Measurements from ENCODE around the gene TMEM131.
"Not testable (repeated sequence)": the region's sequence is repeated elsewhere in the genome, so short reads cannot be mapped to it uniquely, and the experiment has no call there.

Gene TMEM131

GRCh38 chr2:97718051-97718882 lies 277.5 kb downstream of the TMEM131 start:
- peak; percentile 75 for DNase-seq

DNA sequence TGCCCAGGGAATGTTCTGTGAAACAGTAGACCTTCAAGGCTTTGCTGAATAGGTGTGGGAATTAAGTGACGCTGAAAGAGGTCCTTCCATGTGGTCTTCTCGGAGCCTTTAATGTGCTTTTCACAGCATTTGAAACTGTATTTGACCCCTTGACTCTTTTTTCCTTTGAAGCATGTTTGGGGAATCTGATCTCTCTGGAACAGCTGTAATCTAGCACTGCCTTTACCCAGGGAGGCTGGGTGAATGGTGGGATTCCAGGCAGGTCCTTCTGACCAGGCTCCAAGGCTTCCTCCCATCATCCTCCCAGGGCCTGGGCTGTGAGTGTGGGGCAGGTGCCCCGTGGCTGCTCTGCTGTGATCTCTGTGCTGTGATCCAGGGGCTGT lies 278.1 kb downstream of the TMEM131 start:
- no peak for DNase-seq

DNA sequence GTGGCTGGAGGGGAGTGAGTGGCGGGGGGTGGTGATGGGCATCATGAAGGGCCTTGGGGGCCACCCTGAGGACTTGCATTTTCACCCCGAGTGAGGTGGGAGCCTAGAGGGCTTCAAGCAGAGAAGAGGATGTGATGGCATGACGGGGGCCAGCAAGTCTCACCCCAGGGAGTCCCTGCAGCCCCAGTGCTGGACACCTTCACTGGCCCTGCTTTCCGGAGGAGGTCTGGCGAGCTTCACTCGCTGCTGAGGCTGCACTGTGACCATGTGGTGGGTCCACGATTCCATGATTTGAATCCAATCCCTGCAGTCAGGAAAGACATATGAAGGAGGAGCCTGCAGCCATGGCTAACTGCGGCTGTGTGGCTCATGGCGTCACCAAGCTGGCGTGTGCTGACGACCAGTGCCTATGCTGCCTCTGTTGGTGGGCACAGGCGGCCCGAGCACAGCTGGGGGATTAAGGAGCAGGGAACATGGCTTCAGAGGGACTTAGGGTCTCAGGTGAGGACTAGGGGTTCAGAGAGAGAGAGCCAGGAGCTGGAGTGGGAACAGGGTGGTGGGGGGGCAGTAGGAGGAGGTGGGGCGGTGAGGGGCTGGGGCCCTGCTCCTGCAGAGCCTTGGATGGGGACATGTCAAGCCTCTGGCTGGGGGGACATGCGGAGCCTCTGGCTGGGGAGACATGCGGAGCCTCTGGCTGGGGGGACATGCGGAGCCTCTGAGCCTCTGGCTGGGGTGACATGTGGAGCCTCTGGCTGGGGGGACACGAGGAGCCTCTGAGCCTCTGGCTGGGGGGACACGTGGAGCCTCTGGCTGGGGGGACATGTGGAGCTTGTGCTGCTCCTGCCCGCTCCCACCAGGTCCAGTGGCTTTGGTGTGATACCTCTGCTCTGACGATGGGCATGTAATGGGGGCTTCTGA lies 278.8 kb downstream of the TMEM131 start:
- DNase-seq, result no peak

- no peak for DNase-seq
These were observed 279.6 kb downstream of the TMEM131 start for GRCh38 chr2:97715951-97716694.

DNA sequence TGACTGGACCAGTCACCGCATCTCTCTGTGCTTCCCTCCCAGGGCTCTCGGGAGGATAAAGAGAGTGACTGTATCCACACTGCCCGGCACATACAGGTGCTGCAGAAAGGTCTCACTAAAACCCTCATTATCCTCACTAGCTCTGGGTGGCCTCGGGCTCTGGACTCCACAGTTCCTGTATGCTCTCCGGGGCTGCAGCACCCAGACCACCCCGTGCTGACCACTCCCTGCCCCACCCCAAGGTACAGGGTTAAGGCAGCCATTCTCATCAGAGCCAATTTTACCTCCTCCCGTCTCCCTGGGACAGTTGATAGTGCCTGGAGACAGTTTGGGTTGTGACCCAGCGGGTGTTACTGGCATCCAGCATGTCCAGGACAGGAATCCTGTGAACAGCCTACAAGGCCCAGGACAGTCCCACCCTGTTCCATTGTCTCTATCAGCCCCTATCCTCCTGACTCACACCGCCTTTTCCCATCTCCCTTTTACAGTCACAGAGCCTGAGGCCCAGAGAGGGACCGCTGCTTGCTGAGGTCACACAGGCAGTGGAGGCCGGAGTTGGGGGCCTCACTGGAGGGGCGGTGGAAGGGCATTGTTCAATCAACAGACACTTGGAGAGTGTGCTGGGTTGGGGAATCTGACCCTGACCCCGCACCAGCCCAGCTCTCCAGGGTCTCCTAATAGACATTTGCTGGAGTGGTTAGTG lies 280.6 kb downstream of the TMEM131 start:
- no peak for DNase-seq

- DNase-seq, result no peak
These were observed 281.4 kb downstream of the TMEM131 start for GRCh38 chr2:97714084-97714949.

GRCh38 chr2:97713296-97714083 lies 282.3 kb downstream of the TMEM131 start, which contains the start of gene ZAP70:
Gene ZAP70, plus strand, starts transcription at chr2:97713576. Its CDS starts 10,461 bp downstream, at chr2:97724037.
- peak; percentile 68 for DNase-seq

DNA sequence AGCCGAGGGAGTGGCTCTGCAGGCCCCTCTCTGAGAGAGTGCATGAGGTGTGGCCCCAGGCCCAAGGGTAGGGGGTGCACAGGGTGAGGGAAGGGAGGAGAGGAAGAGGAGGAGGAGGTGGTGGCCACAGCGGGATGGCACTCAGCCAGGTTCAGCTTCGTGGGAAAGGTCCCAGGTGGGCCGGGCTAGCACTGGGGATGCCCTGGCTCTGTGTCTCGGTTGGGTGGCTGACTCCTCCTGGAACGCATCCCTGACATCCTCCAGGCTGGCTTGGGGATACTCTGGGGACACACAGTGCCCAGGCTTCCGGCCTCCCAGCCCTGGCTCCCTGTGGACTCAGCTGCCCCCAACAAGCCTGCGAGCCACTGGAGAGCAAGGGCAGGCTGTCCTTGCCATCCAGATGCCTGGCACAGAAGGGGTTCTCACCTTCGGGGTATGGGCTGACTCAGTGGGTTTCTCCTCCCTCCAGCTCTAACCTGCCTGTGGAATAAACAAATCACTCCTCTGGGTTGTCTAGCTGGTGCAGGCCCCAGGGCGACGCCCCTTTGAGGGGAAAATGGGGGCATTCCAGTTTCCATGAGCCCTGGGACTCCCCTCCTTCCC lies 283.0 kb downstream of the TMEM131 start:
- peak; percentile 56 for DNase-seq

GRCh38 chr2:97712175-97712574 lies 283.6 kb downstream of the TMEM131 start:
- DNase-seq, result not testable (repeated sequence)

DNA sequence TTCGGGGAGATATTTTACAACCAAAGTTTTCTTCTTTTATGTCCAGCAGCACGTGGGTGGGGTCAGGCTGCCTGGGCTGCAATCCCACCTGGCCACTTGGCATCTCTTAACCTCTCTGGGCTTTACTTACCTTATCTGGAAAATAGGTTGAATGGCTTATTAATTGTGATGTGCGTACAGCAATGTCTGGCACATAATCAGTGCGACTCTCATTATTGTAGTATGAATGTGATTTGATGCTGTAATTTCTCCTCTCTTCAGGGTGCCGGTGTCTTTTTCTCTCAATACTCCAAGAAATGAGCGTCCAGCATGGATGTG lies 284.4 kb downstream of the TMEM131 start:
- no peak for DNase-seq

DNA sequence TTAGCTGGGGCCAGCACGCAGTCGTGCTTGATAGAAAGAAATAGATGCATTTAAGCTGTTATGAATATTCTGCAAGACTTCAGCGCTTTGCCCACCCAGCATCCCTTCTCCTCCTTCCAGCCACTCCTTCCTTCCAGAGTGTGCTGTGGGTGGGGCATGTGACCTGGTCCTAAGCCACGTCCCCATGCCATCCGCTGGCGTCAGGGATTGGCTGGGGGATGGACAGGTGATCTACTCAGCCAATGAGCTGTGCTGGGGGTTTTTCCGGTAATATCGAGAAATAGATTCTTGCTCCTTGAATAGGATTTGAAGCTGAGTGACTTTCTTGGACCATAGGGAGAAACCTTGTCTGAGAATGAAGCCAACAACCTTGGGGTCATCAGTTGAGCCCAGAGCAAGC lies 287.1 kb downstream of the TMEM131 start:
- DNase-seq, result no peak

- DNase-seq, result no peak
These were observed 287.7 kb downstream of the TMEM131 start for GRCh38 chr2:97708048-97708380.

DNA sequence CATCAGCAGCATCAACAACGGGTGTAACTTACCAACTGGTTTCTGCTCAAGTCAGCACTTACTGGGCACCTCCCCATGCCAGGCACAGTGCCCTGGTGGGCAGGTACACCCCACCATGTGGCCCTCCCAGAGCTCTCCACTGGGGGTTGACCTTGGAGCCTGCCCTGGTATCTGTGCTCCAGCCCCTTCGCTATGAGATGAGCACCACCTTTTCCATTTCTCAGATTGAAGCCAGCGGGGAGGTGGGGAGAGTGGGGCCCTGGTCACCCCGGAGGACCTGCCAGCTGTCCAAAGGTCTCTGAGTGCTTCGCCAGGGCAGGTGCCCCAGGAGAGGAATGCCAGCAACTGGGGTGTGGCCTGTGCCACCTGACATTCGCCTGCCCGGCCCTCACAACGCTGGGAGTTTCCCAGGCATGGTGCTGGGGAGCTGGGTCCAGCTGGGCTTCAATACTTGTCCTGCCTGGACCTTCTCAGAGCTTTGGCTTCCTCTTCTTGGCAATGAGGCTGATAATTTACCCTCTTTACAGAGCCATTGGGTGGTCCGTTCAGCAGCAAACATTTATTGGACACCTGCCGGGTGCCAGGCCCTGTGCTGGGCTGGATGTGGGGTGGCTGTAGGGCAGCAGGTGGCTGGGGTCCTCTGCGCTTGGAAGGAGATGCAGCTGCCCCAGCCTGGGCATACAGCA lies 288.2 kb downstream of the TMEM131 start:
- DNase-seq, result no peak

GRCh38 chr2:97706708-97707345 lies 288.9 kb downstream of the TMEM131 start:
- no peak for DNase-seq

All from NK-92 treated with Interleukin-12 subunit alpha and Interleukin-12 subunit beta, amount 100 ng/mL, for 24 hours (cell line).